Endothelial cell (in vitro differentiated cells): ENCODE results near the gene SLC22A23. TPM values are rescaled to one million over a fixed set of nuclear protein-coding genes. Genes with fewer than 3 reads are reported as not detected.

Experiments used
- DNase-seq: peaks from one replicate; pipeline ENCODE4 v3.0.0; 2021; ENCODE audit warnings: low spot score
- H3K27ac Mint-ChIP-seq: one replicate; pipeline ENCODE4 v1.8.0; 2021; ENCODE audit warnings: mixed read lengths, inconsistent platforms; ENCODE audit not compliant: unreplicated experiment
- H3K27me3 Mint-ChIP-seq: one replicate; pipeline ENCODE4 v1.8.0; 2021; ENCODE audit warnings: mild to moderate bottlenecking, moderate library complexity, mixed read lengths, inconsistent platforms; ENCODE audit not compliant: unreplicated experiment
- H3K36me3 Mint-ChIP-seq: one replicate; pipeline ENCODE4 v1.8.0; 2021; ENCODE audit warnings: mild to moderate bottlenecking, low read depth, mixed read lengths, inconsistent platforms; ENCODE audit not compliant: unreplicated experiment
- H3K4me1 Mint-ChIP-seq: one replicate; pipeline ENCODE4 v1.8.0; 2021; ENCODE audit warnings: mild to moderate bottlenecking, mixed read lengths, inconsistent platforms; ENCODE audit not compliant: unreplicated experiment
- H3K4me3 Mint-ChIP-seq: one replicate; pipeline ENCODE4 v1.8.0; 2021; ENCODE audit warnings: mild to moderate bottlenecking, mixed read lengths, inconsistent platforms; ENCODE audit not compliant: unreplicated experiment
- H3K9me3 Mint-ChIP-seq: one replicate; pipeline ENCODE4 v1.8.0; 2021; ENCODE audit warnings: mixed read lengths, inconsistent platforms; ENCODE audit not compliant: unreplicated experiment
- CTCF ChIP-seq: fragments of 200-600 bp; sonication (generic); IDR thresholded peaks from one replicate; pipeline ENCODE4 v1.5.0; 2021; ENCODE audit warnings: antibody characterized with exemption; ENCODE audit not compliant: unreplicated experiment
- total RNA-seq: library from RNA; stranded (reverse); fragmentation: NEBNext Ultra II Directional; extraction: Animal tissue kit (Norgen Biotek cat#: 25700); gene quantifications from one replicate; pipeline ENCODE4 v1.2.1, GENCODE V29; 2021; ENCODE audit not compliant: unreplicated experiment

SLC22A23 gene
- total RNA-seq, 1 donor from 2014 or later, result 72.7 TPM

- H3K27ac Mint-ChIP-seq, result no peak overlapping the region
- DNase-seq, result no peak
- H3K9me3 Mint-ChIP-seq, result no peaks in the 10 kb centered on the region
- TF ChIP-seq CTCF, result no peak
- no peak overlapping the region for H3K4me3 Mint-ChIP-seq
- H3K4me1 Mint-ChIP-seq, result peaks cover 7% of the 10 kb centered on the region
- peaks cover 7% of the 10 kb centered on the region for H3K27me3 Mint-ChIP-seq
- peaks cover 25% of the 10 kb centered on the region for H3K36me3 Mint-ChIP-seq
Observed at GRCh38 chr6:3314176-3314575, 142.7 kb downstream of the SLC22A23 start.

- no peak for DNase-seq
- no peak for TF ChIP-seq CTCF
- peaks cover 7% of the 10 kb centered on the region for H3K4me1 Mint-ChIP-seq
Observed at GRCh38 chr6:3312604-3313231, 144.1 kb downstream of the SLC22A23 start.

GRCh38 chr6:3311826-3312225, 145.0 kb downstream of the SLC22A23 start:
- H3K27ac Mint-ChIP-seq, result no peak overlapping the region
- H3K4me1 Mint-ChIP-seq, result peaks cover 7% of the 10 kb centered on the region
- H3K36me3 Mint-ChIP-seq, result peaks cover 21% of the 10 kb centered on the region
- TF ChIP-seq CTCF, result no peak
- H3K9me3 Mint-ChIP-seq, result no peaks in the 10 kb centered on the region
- DNase-seq, result no peak
- H3K27me3 Mint-ChIP-seq, result peaks cover 3% of the 10 kb centered on the region
- H3K4me3 Mint-ChIP-seq, result no peak overlapping the region

More at GRCh38 chr6:3312604-3313231, 144.1 kb downstream of the SLC22A23 start:
- Mint-ChIP-seq H3K27ac (no peak overlapping the region), H3K27me3 (peaks cover 2% of the 10 kb centered on the region), H3K9me3 (no peaks in the 10 kb centered on the region), H3K36me3 (peaks cover 26% of the 10 kb centered on the region), H3K4me3 (no peak overlapping the region)

GRCh38 chr6:3310703-3311102, 146.1 kb downstream of the SLC22A23 start:
- no peak for DNase-seq
- H3K4me1 Mint-ChIP-seq, result peaks cover 7% of the 10 kb centered on the region
- H3K27ac Mint-ChIP-seq, result no peak overlapping the region
- H3K27me3 Mint-ChIP-seq, result peaks cover 3% of the 10 kb centered on the region
- peaks cover 22% of the 10 kb centered on the region for H3K36me3 Mint-ChIP-seq
- H3K9me3 Mint-ChIP-seq, result peaks cover under 1% of the 10 kb centered on the region
- no peak overlapping the region for H3K4me3 Mint-ChIP-seq
- no peak for TF ChIP-seq CTCF

- no peak for TF ChIP-seq CTCF
- no peak overlapping the region for H3K4me3 Mint-ChIP-seq
- no peak for DNase-seq
- peaks cover 7% of the 10 kb centered on the region for H3K4me1 Mint-ChIP-seq
- H3K27me3 Mint-ChIP-seq, result peaks cover 6% of the 10 kb centered on the region
- peaks cover 25% of the 10 kb centered on the region for H3K36me3 Mint-ChIP-seq
- H3K9me3 Mint-ChIP-seq, result peaks cover 4% of the 10 kb centered on the region
- no peak overlapping the region for H3K27ac Mint-ChIP-seq
Observed at GRCh38 chr6:3310051-3310448, 146.8 kb downstream of the SLC22A23 start.
